Epithelial cell of proximal tubule (primary cell): ENCODE results near the gene HIF1AN. TPM values are rescaled to one million over a fixed set of nuclear protein-coding genes. Genes with fewer than 3 reads are reported as not detected.

Experiments
- DNase-seq: peaks from one replicate; pipeline ENCODE4 v3.0.0-alpha.2; 2011; ENCODE audit warnings: low read depth
- H3K4me3 ChIP-seq: 2 replicates; pipeline ENCODE4 v1.5.1; 2011; ENCODE audit warnings: low read depth, mild to moderate bottlenecking, low read length
- CTCF ChIP-seq: conservative IDR thresholded peaks from 2 replicates; pipeline ENCODE4 v1.5.1; 2012; ENCODE audit warnings: low read depth, mild to moderate bottlenecking, low read length
- total RNA-seq: library from RNA; depleted of rRNA; stranded (reverse); fragments of >200 nt; gene quantifications from 2 replicates; pipeline ENCODE4 v1.2.3, GENCODE V29; 2015

The HIF1AN gene
- total RNA-seq, 1 donor from 2014 or later = 7.0 TPM

GRCh38 chr10:100544950-100545349 lies 9.2 kb downstream of the HIF1AN start:
- TF ChIP-seq CTCF = no peak
- H3K4me3 ChIP-seq = no peak overlapping the region
- DNase-seq = no peak

GRCh38 chr10:100551196-100551595 lies 15.5 kb downstream of the HIF1AN start:
- DNase-seq = no peak
- TF ChIP-seq CTCF = no peak
- no peak overlapping the region for H3K4me3 ChIP-seq

- no peak for TF ChIP-seq CTCF
- DNase-seq = no peak
- H3K4me3 ChIP-seq = no peak overlapping the region
Measured at GRCh38 chr10:100551738-100552137, 16.0 kb downstream of the HIF1AN start.

GRCh38 chr10:100553929-100554328 lies 18.2 kb downstream of the HIF1AN start:
- TF ChIP-seq CTCF = no peak
- no peak for DNase-seq
- H3K4me3 ChIP-seq = no peak overlapping the region

- H3K4me3 ChIP-seq = no peak overlapping the region
- DNase-seq = peak; percentile 52
- no peak for TF ChIP-seq CTCF
Measured at GRCh38 chr10:100554902-100555301, 19.2 kb downstream of the HIF1AN start.

GRCh38 chr10:100560248-100560647 lies 24.5 kb downstream of the HIF1AN start:
- H3K4me3 ChIP-seq = no peak overlapping the region
- no peak for DNase-seq
- TF ChIP-seq CTCF = no peak

GRCh38 chr10:100561005-100561404 lies 25.3 kb downstream of the HIF1AN start:
- no peak for DNase-seq
- no peak for TF ChIP-seq CTCF
- H3K4me3 ChIP-seq = no peak overlapping the region
